ENCODE data around the gene CASP8.

CASP8 gene

GRCh38 chr2:201320701-201321100 lies 60.4 kb downstream of the CASP8 start:
- no peak overlapping the region for H3K4me3 Mint-ChIP-seq
- H3K9me3 Mint-ChIP-seq, result peaks cover 50 to 79% of the 10 kb centered on the region in 2 donors
- DNase-seq (no peak), ATAC-seq (no peak)
- H3K4me1 Mint-ChIP-seq, result no peaks in the 10 kb centered on the region
- no peaks in the 10 kb centered on the region for H3K27me3 Mint-ChIP-seq
- no peak overlapping the region for H3K27ac Mint-ChIP-seq

- ATAC-seq (no peak), DNase-seq (no peak)
- Mint-ChIP-seq H3K4me3 (no peak overlapping the region), H3K27ac (no peak overlapping the region), H3K4me1 (no peaks in the 10 kb centered on the region), H3K9me3 (peaks cover 49 to 74% of the 10 kb centered on the region in 2 donors), H3K27me3 (no peaks in the 10 kb centered on the region)
These were observed 62.4 kb downstream of the CASP8 start for GRCh38 chr2:201322772-201323171.

- peaks cover 36 to 44% of the 10 kb centered on the region in 2 donors for H3K9me3 Mint-ChIP-seq
- H3K27ac Mint-ChIP-seq, result no peak overlapping the region
- no peaks in the 10 kb centered on the region for H3K27me3 Mint-ChIP-seq
- DNase-seq (no peak), ATAC-seq (no peak)
- H3K4me1 Mint-ChIP-seq, result peaks cover 5% of the 10 kb centered on the region
- no peak overlapping the region for H3K4me3 Mint-ChIP-seq
These were observed 67.3 kb downstream of the CASP8 start for GRCh38 chr2:201327678-201328077.

- ATAC-seq (no peak), DNase-seq (no peak)
- no peaks in the 10 kb centered on the region for H3K27me3 Mint-ChIP-seq
- H3K27ac Mint-ChIP-seq, result no peak overlapping the region
- H3K4me1 Mint-ChIP-seq, result peaks cover 5% of the 10 kb centered on the region
- H3K9me3 Mint-ChIP-seq, result peaks cover 28 to 34% of the 10 kb centered on the region in 2 donors
- H3K4me3 Mint-ChIP-seq, result no peak overlapping the region
These were observed 69.1 kb downstream of the CASP8 start for GRCh38 chr2:201329409-201329808.
